GM12878 (cell line): ENCODE measurements around the gene U2AF2. TPM values are rescaled to one million over a fixed set of nuclear protein-coding genes. Genes with fewer than 3 reads are reported as not detected.
A peak's percentile ranks its signal among the peaks of the same experiment; 100 is the strongest.

Experiments
- CREM ChIP-seq: IDR thresholded peaks from 2 replicates; pipeline ENCODE4 v1.6.1; 2014; ENCODE audit warnings: antibody characterized with exemption, low read depth
- EED ChIP-seq: sonication (generic); IDR thresholded peaks from 2 replicates; pipeline ENCODE4 v1.6.1; 2016; ENCODE audit warnings: antibody characterized with exemption, low read depth
- FOXK2 ChIP-seq: fragments of 450-650 bp; IDR thresholded peaks from 2 replicates; pipeline ENCODE4 v1.6.1; 2017; ENCODE audit warnings: mild to moderate bottlenecking, moderate library complexity
- GABPA ChIP-seq: IDR thresholded peaks from 2 replicates; pipeline ENCODE4 v1.6.1; 2014; ENCODE audit warnings: antibody characterized with exemption, low read depth, mild to moderate bottlenecking, inconsistent platforms
- HDAC6 ChIP-seq: fragments of 200-600 bp; sonication (generic); IDR thresholded peaks from one replicate; pipeline ENCODE4 v1.8.0; 2017; ENCODE audit warnings: antibody characterized with exemption; ENCODE audit not compliant: unreplicated experiment
- NBN ChIP-seq: fragments of 450-650 bp; IDR thresholded peaks from 2 replicates; pipeline ENCODE4 v1.6.1; 2016
- NFYA ChIP-seq: IDR thresholded peaks from 2 replicates; pipeline ENCODE4 v1.6.1; 2011; ENCODE audit warnings: low read depth, mild to moderate bottlenecking, low read length, improper control_type of control experiment, borderline replicate concordance
- NR2C1 ChIP-seq: fragments of 450-650 bp; IDR thresholded peaks from 2 replicates; pipeline ENCODE4 v1.6.1; 2017; ENCODE audit warnings: antibody characterized with exemption, mild to moderate bottlenecking, moderate library complexity
- PBX3 ChIP-seq: IDR thresholded peaks from 2 replicates; pipeline ENCODE4 v1.6.1; 2011; ENCODE audit warnings: mild to moderate bottlenecking, low read depth, low read length, moderate library complexity; ENCODE audit not compliant: insufficient replicate concordance
- RELA ChIP-seq: fragments of 450-650 bp; IDR thresholded peaks from 2 replicates; pipeline ENCODE4 v1.8.0; 2014; ENCODE audit warnings: borderline replicate concordance; ENCODE audit not compliant: partially characterized antibody
- SIX5 ChIP-seq: IDR thresholded peaks from 2 replicates; pipeline ENCODE4 v1.6.1; 2011; ENCODE audit warnings: mild to moderate bottlenecking, low read depth, low read length, moderate library complexity; ENCODE audit not compliant: severe bottlenecking
- SKIL ChIP-seq: fragments of 450-650 bp; IDR thresholded peaks from 2 replicates; pipeline ENCODE4 v1.6.1; 2017; ENCODE audit warnings: mild to moderate bottlenecking, low read depth, inconsistent platforms; ENCODE audit not compliant: poor library complexity, severe bottlenecking
- SMC3 ChIP-seq: IDR thresholded peaks from 2 replicates; pipeline ENCODE4 v1.6.1; 2011; ENCODE audit warnings: low read length, improper control_type of control experiment, borderline replicate concordance
- SREBF2 ChIP-seq: IDR thresholded peaks from 2 replicates; pipeline ENCODE4 v1.6.1; 2012; ENCODE audit warnings: mild to moderate bottlenecking, low read length
- ZBTB40 ChIP-seq: fragments of 450-650 bp; IDR thresholded peaks from 2 replicates; pipeline ENCODE4 v1.6.1; 2016; ENCODE audit warnings: mild to moderate bottlenecking, moderate library complexity, borderline replicate concordance
- ZNF384 ChIP-seq: IDR thresholded peaks from 2 replicates; pipeline ENCODE4 v1.6.1; 2012; ENCODE audit warnings: low read depth, mild to moderate bottlenecking, low read length, improper control_type of control experiment, borderline replicate concordance
- ZSCAN29 ChIP-seq: fragments of 450-650 bp; IDR thresholded peaks from 2 replicates; pipeline ENCODE4 v1.6.1; 2017; ENCODE audit warnings: mild to moderate bottlenecking, moderate library complexity
- polyA plus RNA-seq, 11 experiments: library from polyadenylated mRNA; depleted of rRNA in 4 of 11; unstranded in 6 of 11; stranded (reverse) in 5 of 11; fragments of >200 nt; fragmentation: Nextera tagmentation in 4 of 11; fragmentation: Illumina TruSeq in 1 of 11; extraction: Ambion mirVana in 4 of 11; extraction: Trizol in 1 of 11; gene quantifications; 1 replicate in 1 of 11; 2 replicates in 10 of 11; pipeline versions ENCODE4 v1.2.1 to v1.2.3, GENCODE V29; 2011 to 2016; ENCODE audit warnings: inconsistent platforms in 2 of 11, missing spikeins in 2 of 11, low read depth in 1 of 11
- total RNA-seq, 4 experiments: library from RNA; depleted of rRNA in 3 of 4; stranded (reverse); fragments of >200 nt in 3 of 4; fragmentation: Illumina TruSeq in 1 of 4; extraction: Trizol in 1 of 4; gene quantifications; 2 replicates each; pipeline versions ENCODE4 v1.2.1 to v1.2.3, GENCODE V29; 2013 to 2021
- TF ChIP-seq, protein P1 (sequence below): fragments of 450-650 bp; IDR thresholded peaks from 2 replicates; pipeline ENCODE4 v1.6.1; 2017; ENCODE audit warnings: mild to moderate bottlenecking, moderate library complexity

U2AF2 gene
- total and polyA plus RNA-seq, 10 of the 15 experiments (the other 5 are each of a cell fraction or from before 2014, with no cell fraction given), result 3.0 to 338 (median 130) TPM

DNA sequence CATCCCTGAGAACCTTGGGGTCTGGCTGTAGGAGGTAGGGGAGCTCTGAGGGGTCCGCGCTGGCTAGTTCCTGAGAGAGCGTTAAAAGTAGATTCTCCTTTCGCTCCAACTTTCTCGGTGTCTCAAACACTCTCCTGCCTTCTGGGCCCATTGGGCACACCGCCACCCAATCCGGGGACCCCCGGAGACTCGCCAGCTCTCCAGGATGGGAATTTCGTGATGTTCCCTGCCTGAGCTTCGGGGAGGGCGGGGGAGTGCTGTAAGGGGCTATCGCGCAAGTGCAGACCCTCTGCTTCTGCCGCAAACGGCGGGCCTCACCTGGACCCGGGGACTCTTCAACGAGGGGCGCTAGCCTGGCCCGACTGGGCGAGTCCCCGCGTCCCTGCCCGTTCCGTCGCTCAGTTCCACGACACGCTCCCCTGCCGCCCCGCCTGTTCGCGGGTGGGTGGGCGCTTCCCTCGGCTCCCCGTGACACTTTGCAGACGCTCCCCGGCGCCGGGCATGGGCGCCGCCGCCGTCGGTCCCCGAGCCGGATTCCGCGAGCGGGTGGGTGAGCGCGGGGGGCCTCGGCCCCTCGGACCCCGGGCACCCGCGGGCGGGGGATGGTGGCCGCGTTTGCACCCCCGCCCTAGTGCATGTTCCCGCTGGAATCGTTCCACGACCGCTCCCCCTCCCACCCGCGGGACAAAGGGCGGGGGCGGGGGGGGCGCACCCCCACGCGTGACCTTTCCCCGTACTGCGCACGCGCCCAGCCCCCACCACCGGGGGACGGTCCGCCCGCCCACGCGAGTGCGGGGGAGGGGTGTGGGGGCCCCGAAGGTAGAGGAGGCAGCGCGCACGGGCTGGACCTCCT lies 6.9 kb upstream of the U2AF2 start, which contains the start of gene CCDC106 (continued):
- TF ChIP-seq, protein P1, sequence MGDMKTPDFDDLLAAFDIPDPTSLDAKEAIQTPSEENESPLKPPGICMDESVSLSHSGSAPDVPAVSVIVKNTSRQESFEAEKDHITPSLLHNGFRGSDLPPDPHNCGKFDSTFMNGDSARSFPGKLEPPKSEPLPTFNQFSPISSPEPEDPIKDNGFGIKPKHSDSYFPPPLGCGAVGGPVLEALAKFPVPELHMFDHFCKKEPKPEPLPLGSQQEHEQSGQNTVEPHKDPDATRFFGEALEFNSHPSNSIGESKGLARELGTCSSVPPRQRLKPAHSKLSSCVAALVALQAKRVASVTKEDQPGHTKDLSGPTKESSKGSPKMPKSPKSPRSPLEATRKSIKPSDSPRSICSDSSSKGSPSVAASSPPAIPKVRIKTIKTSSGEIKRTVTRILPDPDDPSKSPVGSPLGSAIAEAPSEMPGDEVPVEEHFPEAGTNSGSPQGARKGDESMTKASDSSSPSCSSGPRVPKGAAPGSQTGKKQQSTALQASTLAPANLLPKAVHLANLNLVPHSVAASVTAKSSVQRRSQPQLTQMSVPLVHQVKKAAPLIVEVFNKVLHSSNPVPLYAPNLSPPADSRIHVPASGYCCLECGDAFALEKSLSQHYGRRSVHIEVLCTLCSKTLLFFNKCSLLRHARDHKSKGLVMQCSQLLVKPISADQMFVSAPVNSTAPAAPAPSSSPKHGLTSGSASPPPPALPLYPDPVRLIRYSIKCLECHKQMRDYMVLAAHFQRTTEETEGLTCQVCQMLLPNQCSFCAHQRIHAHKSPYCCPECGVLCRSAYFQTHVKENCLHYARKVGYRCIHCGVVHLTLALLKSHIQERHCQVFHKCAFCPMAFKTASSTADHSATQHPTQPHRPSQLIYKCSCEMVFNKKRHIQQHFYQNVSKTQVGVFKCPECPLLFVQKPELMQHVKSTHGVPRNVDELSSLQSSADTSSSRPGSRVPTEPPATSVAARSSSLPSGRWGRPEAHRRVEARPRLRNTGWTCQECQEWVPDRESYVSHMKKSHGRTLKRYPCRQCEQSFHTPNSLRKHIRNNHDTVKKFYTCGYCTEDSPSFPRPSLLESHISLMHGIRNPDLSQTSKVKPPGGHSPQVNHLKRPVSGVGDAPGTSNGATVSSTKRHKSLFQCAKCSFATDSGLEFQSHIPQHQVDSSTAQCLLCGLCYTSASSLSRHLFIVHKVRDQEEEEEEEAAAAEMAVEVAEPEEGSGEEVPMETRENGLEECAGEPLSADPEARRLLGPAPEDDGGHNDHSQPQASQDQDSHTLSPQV, result no peak
- TF ChIP-seq NR2C1, result peak; percentile 50
- no peak for TF ChIP-seq SIX5
- TF ChIP-seq FOXK2, result no peak
- no peak for TF ChIP-seq ZNF384
- TF ChIP-seq ZSCAN29, result no peak
- TF ChIP-seq NFYA, result no peak
- TF ChIP-seq EED, result peak; percentile 58
- TF ChIP-seq SKIL, result no peak
- no peak; the same call in 1 of the 2 replicates for TF ChIP-seq ZBTB40
- peak; percentile 65; the same call in 1 of the 2 replicates for TF ChIP-seq NBN
- TF ChIP-seq HDAC6, result no peak
- no peak for TF ChIP-seq GABPA
- no peak for TF ChIP-seq SREBF2
- peak; percentile 20; the same call in 1 of the 2 replicates for TF ChIP-seq CREM
- TF ChIP-seq SMC3, result no peak
- TF ChIP-seq PBX3, result no peak
- TF ChIP-seq RELA, result peak; percentile 54
